GM12878 (cell line): ENCODE measurements around the gene IL4I1. TPM values are rescaled to one million over a fixed set of nuclear protein-coding genes. Genes with fewer than 3 reads are reported as not detected.

ENCODE experiments used
- CHD2 ChIP-seq: IDR thresholded peaks from 2 replicates; pipeline ENCODE4 v1.6.1; 2011; ENCODE audit warnings: low read depth, low read length, improper control_type of control experiment, borderline replicate concordance
- HCFC1 ChIP-seq: fragments of 150-350 bp; IDR thresholded peaks from 2 replicates; pipeline ENCODE4 v1.6.1; 2014; ENCODE audit warnings: low read length
- HDGF ChIP-seq: fragments of 450-650 bp; IDR thresholded peaks from 2 replicates; pipeline ENCODE4 v1.6.1; 2016; ENCODE audit warnings: antibody characterized with exemption
- IKZF2 ChIP-seq, 2 experiments: fragments of 450-650 bp; IDR thresholded peaks; 2 replicates each; pipeline ENCODE4 v1.6.1; 2017; ENCODE audit warnings: mild to moderate bottlenecking in 2 of 2, moderate library complexity in 2 of 2
- MEF2B ChIP-seq: fragments of 450-650 bp; IDR thresholded peaks from 2 replicates; pipeline ENCODE4 v1.6.1; 2018; ENCODE audit warnings: mild to moderate bottlenecking, moderate library complexity; ENCODE audit not compliant: partially characterized antibody, poor library complexity, severe bottlenecking
- MLLT1 ChIP-seq: fragments of 450-650 bp; IDR thresholded peaks from 2 replicates; pipeline ENCODE4 v1.6.1; 2016; ENCODE audit warnings: mild to moderate bottlenecking
- POLR2A ChIP-seq: IDR thresholded peaks from 2 replicates; pipeline ENCODE4 v1.6.1; 2011; ENCODE audit warnings: low read depth, mild to moderate bottlenecking, low read length
- POLR2AphosphoS5 ChIP-seq: IDR thresholded peaks from 2 replicates; pipeline ENCODE4 v1.6.1; 2011; ENCODE audit warnings: mild to moderate bottlenecking, low read length, inconsistent platforms
- RFX5 ChIP-seq: IDR thresholded peaks from 2 replicates; pipeline ENCODE4 v1.6.1; 2011; ENCODE audit warnings: low read depth, low read length, improper control_type of control experiment
- SMAD1 ChIP-seq: fragments of 450-650 bp; IDR thresholded peaks from 2 replicates; pipeline ENCODE4 v1.6.1; 2018; ENCODE audit warnings: mild to moderate bottlenecking, low read depth; ENCODE audit not compliant: partially characterized antibody
- SMC3 ChIP-seq: IDR thresholded peaks from 2 replicates; pipeline ENCODE4 v1.6.1; 2011; ENCODE audit warnings: low read length, improper control_type of control experiment, borderline replicate concordance
- SUPT20H ChIP-seq: IDR thresholded peaks from 2 replicates; pipeline ENCODE4 v1.6.1; 2011; ENCODE audit warnings: low read depth, mild to moderate bottlenecking, low read length, moderate library complexity, borderline replicate concordance; ENCODE audit not compliant: control insufficient read depth
- polyA plus RNA-seq, 11 experiments: library from polyadenylated mRNA; depleted of rRNA in 4 of 11; unstranded in 6 of 11; stranded (reverse) in 5 of 11; fragments of >200 nt; fragmentation: Nextera tagmentation in 4 of 11; fragmentation: Illumina TruSeq in 1 of 11; extraction: Ambion mirVana in 4 of 11; extraction: Trizol in 1 of 11; gene quantifications; 1 replicate in 1 of 11; 2 replicates in 10 of 11; pipeline versions ENCODE4 v1.2.1 to v1.2.3, GENCODE V29; 2011 to 2016; ENCODE audit warnings: inconsistent platforms in 2 of 11, missing spikeins in 2 of 11, low read depth in 1 of 11
- total RNA-seq, 4 experiments: library from RNA; depleted of rRNA in 3 of 4; stranded (reverse); fragments of >200 nt in 3 of 4; fragmentation: Illumina TruSeq in 1 of 4; extraction: Trizol in 1 of 4; gene quantifications; 2 replicates each; pipeline versions ENCODE4 v1.2.1 to v1.2.3, GENCODE V29; 2013 to 2021
- TF ChIP-seq, protein P1 (sequence below): IDR thresholded peaks from 2 replicates; pipeline ENCODE4 v1.6.1; 2012; ENCODE audit warnings: low read depth, low read length, improper control_type of control experiment
- TF ChIP-seq, protein P2 (sequence below): IDR thresholded peaks from 2 replicates; pipeline ENCODE4 v1.6.1; 2012; ENCODE audit warnings: low read depth, low read length, improper control_type of control experiment

Gene IL4I1
- total and polyA plus RNA-seq, 10 of the 15 experiments (the other 5 are each of a cell fraction or from before 2014, with no cell fraction given), result 0.62 to 83.8 (median 42.8) TPM

DNA sequence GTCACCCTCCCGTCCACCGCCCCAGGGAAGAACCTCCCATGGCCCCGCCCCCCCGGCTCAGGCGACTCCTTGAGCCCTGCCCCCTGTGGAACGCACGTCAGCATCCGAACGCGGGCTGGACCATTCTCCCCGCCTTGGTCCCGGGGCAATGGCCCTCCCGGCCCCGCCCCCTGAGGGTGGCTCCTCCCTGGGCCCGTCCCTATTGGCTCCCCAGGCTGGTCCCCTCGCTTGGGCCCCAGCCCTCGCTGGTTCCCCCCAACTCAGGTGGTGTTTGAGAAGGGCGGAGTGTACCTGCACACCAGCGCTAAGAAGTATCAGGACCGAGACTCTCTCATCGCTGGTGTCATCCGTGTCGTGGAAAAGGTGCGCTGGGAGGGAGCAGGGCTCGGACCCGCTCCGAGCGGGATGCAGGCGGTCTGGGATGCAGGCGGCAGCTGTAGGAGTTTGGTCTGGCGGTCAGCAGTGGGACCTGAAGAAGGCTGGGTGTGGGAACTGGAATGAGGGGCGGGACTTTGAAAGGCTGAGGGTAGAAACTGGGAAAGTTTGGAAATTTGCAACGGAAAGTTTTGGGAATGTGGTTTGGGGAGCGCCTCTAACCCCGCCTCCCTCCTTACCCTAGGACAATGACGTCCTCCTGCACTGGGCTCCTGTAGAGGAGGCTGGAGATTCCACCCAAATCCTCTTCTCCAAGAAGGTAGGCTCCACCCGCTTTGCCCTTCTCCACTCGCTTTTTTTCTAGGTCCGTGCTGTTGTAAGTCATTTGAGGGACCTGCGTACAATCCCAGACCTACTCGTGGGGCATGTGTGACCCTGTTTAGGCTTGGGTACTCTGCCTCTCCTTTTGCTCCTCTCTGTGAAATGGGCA is 18.6 kb downstream of the IL4I1 start (continued):
- no peak for TF ChIP-seq POLR2AphosphoS5
- TF ChIP-seq RFX5, result peak; percentile 53
- TF ChIP-seq, protein P1, sequence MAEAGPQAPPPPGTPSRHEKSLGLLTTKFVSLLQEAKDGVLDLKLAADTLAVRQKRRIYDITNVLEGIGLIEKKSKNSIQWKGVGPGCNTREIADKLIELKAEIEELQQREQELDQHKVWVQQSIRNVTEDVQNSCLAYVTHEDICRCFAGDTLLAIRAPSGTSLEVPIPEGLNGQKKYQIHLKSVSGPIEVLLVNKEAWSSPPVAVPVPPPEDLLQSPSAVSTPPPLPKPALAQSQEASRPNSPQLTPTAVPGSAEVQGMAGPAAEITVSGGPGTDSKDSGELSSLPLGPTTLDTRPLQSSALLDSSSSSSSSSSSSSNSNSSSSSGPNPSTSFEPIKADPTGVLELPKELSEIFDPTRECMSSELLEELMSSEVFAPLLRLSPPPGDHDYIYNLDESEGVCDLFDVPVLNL, result 0 out of 2 replicates have a peak, but pooled peaks have one; percentile 31
- peak; percentile 16 for TF ChIP-seq SMAD1
- no peak for TF ChIP-seq SUPT20H
- 0 out of 2 replicates have a peak, but pooled peaks have one; percentile 49 for TF ChIP-seq MLLT1
- TF ChIP-seq, protein P2, sequence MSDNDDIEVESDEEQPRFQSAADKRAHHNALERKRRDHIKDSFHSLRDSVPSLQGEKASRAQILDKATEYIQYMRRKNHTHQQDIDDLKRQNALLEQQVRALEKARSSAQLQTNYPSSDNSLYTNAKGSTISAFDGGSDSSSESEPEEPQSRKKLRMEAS, result no peak
- TF ChIP-seq MEF2B, result peak; percentile 7
- TF ChIP-seq IKZF2 (IDR thresholded peaks at IDR 0.05), result peak in 1 of 2 experiments; percentile 33; a peak in 1 of 4 replicates
- TF ChIP-seq CHD2, result 0 out of 2 replicates have a peak, but pooled peaks have one; percentile 28
- TF ChIP-seq SMC3, result 0 out of 2 replicates have a peak, but pooled peaks have one; percentile 2
- TF ChIP-seq HCFC1, result no peak
- peak; percentile 87 for TF ChIP-seq HDGF
- peak; percentile 44 for TF ChIP-seq POLR2A
- TF ChIP-seq, all 136 proteins: peak for 16
